Stimulated activated naive CD8-positive, alpha-beta T cell treated with anti-CD3 and anti-CD28 coated beads, Interleukin-15, amount 100 ng/mL, for 72 hours (primary cell): ENCODE results near the gene TXN.
"Not testable (repeated sequence)": the region's sequence is repeated elsewhere in the genome, so short reads cannot be mapped to it uniquely, and the experiment has no call there.

Experiments
- ATAC-seq: fragments of 150-1000 bp; cut with Tn5 transposase; 2 replicates; pipeline ENCODE4 v1.10.0; 2021; ENCODE audit warnings: mild to moderate bottlenecking, moderate library complexity
- DNase-seq, 2 donors: peaks; one replicate each; pipeline ENCODE4 v3.0.0; 2021 to 2022
- H3K27ac Mint-ChIP-seq, 2 donors: one replicate each; pipeline ENCODE4 v1.8.0; 2022; ENCODE audit warnings: mild to moderate bottlenecking in 2 of 2, mixed read lengths in 2 of 2, moderate library complexity in 2 of 2
- H3K27me3 Mint-ChIP-seq: one replicate; pipeline ENCODE4 v1.8.0; 2022; ENCODE audit warnings: mixed read lengths
- H3K4me1 Mint-ChIP-seq: one replicate; pipeline ENCODE4 v1.8.0; 2022; ENCODE audit warnings: mild to moderate bottlenecking, mixed read lengths
- H3K4me3 Mint-ChIP-seq, 2 donors: one replicate each; pipeline ENCODE4 v1.8.0; 2022; ENCODE audit warnings: mild to moderate bottlenecking in 2 of 2, mixed read lengths in 2 of 2, moderate library complexity in 1 of 2
- H3K9me3 Mint-ChIP-seq, 2 donors: one replicate each; pipeline ENCODE4 v1.8.0; 2022; ENCODE audit warnings: mixed read lengths in 2 of 2

Gene TXN

DNA sequence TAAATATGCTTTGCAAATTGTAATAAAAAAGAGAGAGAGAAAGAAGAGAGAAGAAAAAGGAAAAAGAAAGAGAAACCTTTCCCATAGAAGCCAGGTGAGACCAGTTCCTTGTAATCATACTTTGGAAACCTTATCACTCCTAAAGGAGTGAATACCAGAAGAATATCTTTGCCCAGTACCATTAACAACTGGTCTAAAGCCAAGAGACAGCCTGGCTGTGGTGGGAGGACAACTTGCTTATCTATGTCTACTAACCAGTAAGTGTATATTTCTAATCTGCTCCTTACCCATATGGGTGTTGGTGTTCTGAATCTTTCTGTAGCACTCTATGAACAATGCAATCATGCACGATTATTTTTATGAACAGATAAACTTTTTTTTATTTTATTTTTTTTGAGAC lies 10.5 kb upstream of the TXN start:
- Mint-ChIP-seq H3K27ac (no peak overlapping the region), H3K9me3 (no peaks in the 10 kb centered on the region), H3K27me3 (no peaks in the 10 kb centered on the region), H3K4me3 (no peak overlapping the region), H3K4me1 (no peaks in the 10 kb centered on the region)
- no peak for DNase-seq
- ATAC-seq = no peak

GRCh38 chr9:110261632-110262031 lies 5.3 kb upstream of the TXN start:
- no peaks in the 10 kb centered on the region for H3K9me3 Mint-ChIP-seq
- peaks cover 25% of the 10 kb centered on the region for H3K4me1 Mint-ChIP-seq
- no peak for DNase-seq
- no peak for ATAC-seq
- H3K4me3 Mint-ChIP-seq = no peak overlapping the region
- peak overlapping the region in 1 of 2 donors; percentile 33 for H3K27ac Mint-ChIP-seq
- H3K27me3 Mint-ChIP-seq = no peaks in the 10 kb centered on the region

DNA sequence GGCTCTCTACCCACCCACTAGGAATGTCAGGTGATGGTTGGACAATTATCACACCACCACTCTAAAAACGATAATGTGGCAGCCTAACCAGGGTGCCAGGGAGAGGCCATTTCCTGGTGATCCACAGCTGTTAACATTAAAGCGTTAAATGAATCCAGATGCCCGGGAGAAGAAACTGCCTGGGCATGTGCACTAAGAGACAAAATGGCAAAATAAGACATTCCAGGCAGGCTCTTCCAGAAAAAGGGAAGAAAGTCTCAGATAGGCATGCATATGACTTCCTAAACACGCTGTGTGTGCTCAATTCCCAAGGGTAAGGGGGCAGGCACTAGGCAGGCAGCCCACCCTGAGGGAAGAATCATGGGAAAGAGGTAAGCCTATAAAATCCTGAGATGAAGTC lies 4.6 kb upstream of the TXN start:
- Mint-ChIP-seq H3K27ac (no peak overlapping the region), H3K27me3 (no peaks in the 10 kb centered on the region), H3K4me1 (peaks cover 25% of the 10 kb centered on the region), H3K9me3 (no peaks in the 10 kb centered on the region), H3K4me3 (no peak overlapping the region)
- DNase-seq = no peak
- no peak for ATAC-seq

GRCh38 chr9:110259566-110259965 lies 3.3 kb upstream of the TXN start:
- no peak overlapping the region for H3K27ac Mint-ChIP-seq
- ATAC-seq = no peak
- H3K9me3 Mint-ChIP-seq = no peaks in the 10 kb centered on the region
- H3K27me3 Mint-ChIP-seq = no peaks in the 10 kb centered on the region
- H3K4me1 Mint-ChIP-seq = peaks cover 34% of the 10 kb centered on the region
- no peak overlapping the region for H3K4me3 Mint-ChIP-seq
- no peak for DNase-seq

- H3K9me3 Mint-ChIP-seq = no peaks in the 10 kb centered on the region
- H3K27me3 Mint-ChIP-seq = no peaks in the 10 kb centered on the region
- no peak for DNase-seq
- ATAC-seq = no peak
- H3K27ac Mint-ChIP-seq = no peak overlapping the region
- peaks cover 43% of the 10 kb centered on the region for H3K4me1 Mint-ChIP-seq
- no peak overlapping the region for H3K4me3 Mint-ChIP-seq
Measured at GRCh38 chr9:110258690-110259091, 2.4 kb upstream of the TXN start.

GRCh38 chr9:110257956-110258355 lies 1.6 kb upstream of the TXN start:
- Mint-ChIP-seq H3K4me3 (peak overlapping the region in 1 of 2 donors; percentile 96), H3K27me3 (no peaks in the 10 kb centered on the region), H3K27ac (no peak overlapping the region), H3K9me3 (no peaks in the 10 kb centered on the region), H3K4me1 (peaks cover 50% of the 10 kb centered on the region)
- ATAC-seq = no peak
- no peak for DNase-seq

GRCh38 chr9:110257097-110257841 lies 962 bp upstream of the TXN start:
- peak overlapping the region; percentile 89 to 97 for H3K27ac Mint-ChIP-seq
- H3K9me3 Mint-ChIP-seq = no peaks in the 10 kb centered on the region
- ATAC-seq (peak; percentile 24), DNase-seq (peak in 1 of 2 donors; percentile 12)
- peaks cover 57% of the 10 kb centered on the region for H3K4me1 Mint-ChIP-seq
- H3K27me3 Mint-ChIP-seq = no peaks in the 10 kb centered on the region
- H3K4me3 Mint-ChIP-seq = peak overlapping the region; percentile 93 to 96

GRCh38 chr9:110255463-110256379 lies 586 bp downstream of the TXN start:
- Mint-ChIP-seq H3K27me3 (no peaks in the 10 kb centered on the region), H3K27ac (peak overlapping the region; percentile 98 to 99), H3K4me1 (peaks cover 57% of the 10 kb centered on the region), H3K4me3 (peak overlapping the region; percentile 93 to 96), H3K9me3 (no peaks in the 10 kb centered on the region)
- peak; percentile 40 to 62 for DNase-seq
- peak; percentile 47 for ATAC-seq

DNA sequence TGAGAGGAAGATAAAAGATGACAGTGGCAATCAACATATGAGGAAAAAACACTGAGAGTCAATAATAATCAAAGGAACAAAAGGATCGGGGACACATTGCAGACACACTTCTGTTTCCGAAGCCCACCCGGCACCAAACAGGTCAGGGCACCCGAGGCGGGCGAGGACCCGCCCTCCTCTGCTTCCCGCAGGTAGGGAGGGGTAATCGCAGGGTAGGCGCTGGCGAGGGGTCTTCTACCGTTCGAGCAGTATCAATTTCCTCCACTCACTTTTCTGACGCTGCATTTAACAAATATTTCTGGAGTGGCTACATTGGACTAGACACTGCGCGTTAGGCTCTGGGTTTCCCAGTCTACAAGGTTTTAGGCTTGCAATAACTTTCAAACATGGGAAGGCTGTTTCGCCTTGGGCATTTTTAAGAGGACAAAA lies 1.3 kb downstream of the TXN start:
- H3K27ac Mint-ChIP-seq = peak overlapping the region; percentile 98 to 99
- no peaks in the 10 kb centered on the region for H3K9me3 Mint-ChIP-seq
- peaks cover 57% of the 10 kb centered on the region for H3K4me1 Mint-ChIP-seq
- DNase-seq = peak in 1 of 2 donors; percentile 16
- no peak for ATAC-seq
- peak overlapping the region; percentile 93 to 96 for H3K4me3 Mint-ChIP-seq
- H3K27me3 Mint-ChIP-seq = no peaks in the 10 kb centered on the region

- DNase-seq = no peak
- no peak for ATAC-seq
- Mint-ChIP-seq H3K27ac (peak overlapping the region in 1 of 2 donors; percentile 99), H3K9me3 (no peaks in the 10 kb centered on the region), H3K4me1 (peaks cover 59% of the 10 kb centered on the region), H3K4me3 (peak overlapping the region; percentile 93 to 96), H3K27me3 (no peaks in the 10 kb centered on the region)
Measured at GRCh38 chr9:110254500-110254899, 1.8 kb downstream of the TXN start.

DNA sequence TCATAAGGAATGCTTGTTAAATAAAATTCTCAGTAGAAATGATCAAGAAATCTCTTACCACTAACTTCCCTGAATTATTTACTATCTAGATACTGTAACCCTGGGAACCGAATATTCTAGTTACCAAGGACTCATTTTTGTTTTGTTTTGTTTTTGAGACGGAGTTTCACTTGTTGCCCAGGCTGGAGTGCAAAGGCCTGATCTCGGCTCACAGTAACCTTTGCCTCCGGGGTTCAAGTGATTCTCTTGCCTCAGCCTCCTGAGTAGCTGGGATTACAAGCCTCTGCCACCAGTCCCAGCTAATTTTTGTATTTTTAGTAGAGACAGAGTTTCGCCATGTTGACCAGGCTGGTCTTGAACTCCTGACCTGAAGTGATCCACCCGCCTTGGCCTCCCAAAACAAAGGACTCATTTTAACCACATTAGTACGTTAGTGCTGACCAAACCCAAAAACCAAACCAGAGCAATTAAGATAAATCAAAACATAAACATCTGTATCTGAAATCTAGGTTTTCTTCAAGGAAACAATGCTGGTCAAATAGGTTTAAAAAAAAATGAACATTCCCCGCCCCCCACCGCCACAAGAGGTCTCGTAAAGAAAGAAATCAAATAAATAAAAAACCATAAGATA lies 3.7 kb downstream of the TXN start:
- DNase-seq (no peak), ATAC-seq (no peak)
- Mint-ChIP-seq H3K4me3 (peak overlapping the region in 1 of 2 donors; percentile 24), H3K27ac (no peak overlapping the region), H3K4me1 (peaks cover 46% of the 10 kb centered on the region), H3K27me3 (no peaks in the 10 kb centered on the region), H3K9me3 (no peaks in the 10 kb centered on the region)

DNA sequence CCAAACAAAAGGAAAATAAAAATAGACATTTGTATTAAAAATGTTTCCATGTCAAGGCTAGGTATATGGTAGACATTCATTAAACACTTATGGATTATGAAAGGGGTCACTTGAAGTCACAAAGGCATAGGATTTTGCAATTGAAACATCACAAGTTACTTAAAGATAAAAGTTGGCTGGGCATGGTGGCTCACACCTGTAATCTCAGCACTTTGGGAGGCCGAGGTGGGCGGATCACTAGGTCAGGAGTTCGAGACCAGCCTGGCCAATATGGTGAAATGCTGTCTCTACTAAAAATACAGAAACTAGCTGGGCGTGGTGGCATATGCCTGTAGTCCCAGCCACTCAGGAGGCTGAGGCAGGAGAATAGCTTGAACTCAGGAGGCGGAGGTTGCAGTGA lies 4.5 kb downstream of the TXN start:
- peaks cover 38% of the 10 kb centered on the region for H3K4me1 Mint-ChIP-seq
- not testable (repeated sequence) for H3K27me3 Mint-ChIP-seq, DNase-seq, H3K9me3 Mint-ChIP-seq, ATAC-seq, H3K4me3 Mint-ChIP-seq, H3K27ac Mint-ChIP-seq

GRCh38 chr9:110251212-110251611 lies 5.1 kb downstream of the TXN start:
- Mint-ChIP-seq H3K27ac (no peak overlapping the region), H3K4me1 (peaks cover 37% of the 10 kb centered on the region), H3K4me3 (no peak overlapping the region), H3K27me3 (no peaks in the 10 kb centered on the region), H3K9me3 (no peaks in the 10 kb centered on the region)
- no peak for DNase-seq
- no peak for ATAC-seq

- ATAC-seq (no peak), DNase-seq (no peak)
- no peaks in the 10 kb centered on the region for H3K9me3 Mint-ChIP-seq
- peak overlapping the region in 1 of 2 donors; percentile 84 for H3K27ac Mint-ChIP-seq
- no peaks in the 10 kb centered on the region for H3K27me3 Mint-ChIP-seq
- H3K4me3 Mint-ChIP-seq = no peak overlapping the region
- peaks cover 29% of the 10 kb centered on the region for H3K4me1 Mint-ChIP-seq
Measured at GRCh38 chr9:110249603-110250002, 6.7 kb downstream of the TXN start.

DNA sequence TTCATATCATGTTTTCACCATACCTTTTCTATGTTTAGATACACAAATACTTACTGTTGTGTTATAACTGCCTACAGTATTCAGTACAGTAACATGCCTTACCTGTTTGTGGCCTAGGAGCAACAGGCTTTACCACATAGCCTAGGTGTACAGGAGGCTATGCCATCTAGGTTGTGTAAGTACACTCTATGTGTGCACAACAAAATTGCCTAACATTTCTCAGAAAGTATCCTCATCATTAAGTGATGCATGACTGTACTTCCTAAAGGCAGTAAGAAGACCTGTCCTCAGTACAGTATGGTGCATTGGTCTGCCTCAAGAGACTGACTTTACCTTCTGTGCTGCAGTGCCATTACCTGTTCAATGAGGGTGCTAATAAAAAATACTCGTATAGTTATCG lies 7.9 kb downstream of the TXN start:
- Mint-ChIP-seq H3K27ac (peak overlapping the region in 1 of 2 donors; percentile 19), H3K9me3 (no peaks in the 10 kb centered on the region), H3K27me3 (no peaks in the 10 kb centered on the region), H3K4me3 (no peak overlapping the region), H3K4me1 (peaks cover 16% of the 10 kb centered on the region)
- no peak for ATAC-seq
- no peak for DNase-seq

- Mint-ChIP-seq H3K27ac (no peak overlapping the region), H3K9me3 (no peaks in the 10 kb centered on the region), H3K4me1 (peaks cover 6% of the 10 kb centered on the region), H3K27me3 (no peaks in the 10 kb centered on the region), H3K4me3 (no peak overlapping the region)
- DNase-seq (no peak), ATAC-seq (no peak)
Measured at GRCh38 chr9:110246214-110246613, 10.1 kb downstream of the TXN start.
